Calu3 (cell line): ENCODE measurements around the gene SLC2A1. TPM values are rescaled to one million over a fixed set of nuclear protein-coding genes. Genes with fewer than 3 reads are reported as not detected.

ENCODE experiments used
- BruUV-seq: library from RNA; stranded (reverse); fragments of 400-500 nt; replicated peaks from 2 replicates; lab custom pipeline; 2021; lab: Mats Ljungman, UMichigan
- CTCF ChIA-PET: fragments of 300-600 bp; sonication (Branson Sonifier 250); formaldehyde crosslinking; loops from one replicate; lab custom pipeline; 2022; ENCODE audit warnings: antibody characterized with exemption; lab: Charles Lee
- DNase-seq: peaks from one replicate; pipeline ENCODE4 v3.0.0; 2022
- H3K27ac Mint-ChIP-seq: one replicate; pipeline ENCODE4 v1.8.0; 2022; ENCODE audit warnings: mixed read lengths; ENCODE audit not compliant: unreplicated experiment
- H3K27me3 Mint-ChIP-seq: one replicate; pipeline ENCODE4 v1.8.0; 2022; ENCODE audit warnings: mixed read lengths; ENCODE audit not compliant: unreplicated experiment
- H3K36me3 Mint-ChIP-seq: one replicate; pipeline ENCODE4 v1.8.0; 2022; ENCODE audit warnings: mild to moderate bottlenecking, moderate library complexity, mixed read lengths; ENCODE audit not compliant: insufficient read depth, unreplicated experiment
- H3K4me1 Mint-ChIP-seq: one replicate; pipeline ENCODE4 v1.8.0; 2022; ENCODE audit warnings: mild to moderate bottlenecking, low read depth, mixed read lengths; ENCODE audit not compliant: unreplicated experiment
- H3K4me3 Mint-ChIP-seq: one replicate; pipeline ENCODE4 v1.8.0; 2022; ENCODE audit warnings: mild to moderate bottlenecking, low read depth, moderate library complexity, mixed read lengths; ENCODE audit not compliant: unreplicated experiment
- H3K9me3 Mint-ChIP-seq: one replicate; pipeline ENCODE4 v1.8.0; 2022; ENCODE audit warnings: low read depth, mixed read lengths; ENCODE audit not compliant: unreplicated experiment
- intact Hi-C: fragments of 100-400 bp; cut with micrococcal nuclease; formaldehyde crosslinking; loops from one replicate; pipeline ENCODE4 v1.10.0; 2022; ENCODE audit not compliant: unreplicated experiment
- total RNA-seq: library from RNA; stranded (reverse); gene quantifications from 2 replicates; pipeline ENCODE4 v1.2.3, GENCODE V29; 2022
- TF ChIP-seq, protein P1 (sequence below): fragments of 200-600 bp; IDR thresholded peaks from one replicate; pipeline ENCODE4 v1.8.0; 2022; ENCODE audit warnings: antibody characterized with exemption; ENCODE audit not compliant: unreplicated experiment

The SLC2A1 gene
- total RNA-seq, 1 experiment from 2014 or later = 183 TPM

GRCh38 chr1:42975561-42976225, 17.0 kb upstream of the SLC2A1 start:
- H3K27me3 Mint-ChIP-seq = no peaks in the 10 kb centered on the region
- no peak overlapping the region for H3K27ac Mint-ChIP-seq
- H3K36me3 Mint-ChIP-seq = peaks cover 6% of the 10 kb centered on the region
- H3K4me3 Mint-ChIP-seq = no peak overlapping the region
- no peak for DNase-seq
- intact Hi-C loops = no loop called here
- H3K9me3 Mint-ChIP-seq = no peaks in the 10 kb centered on the region
- CTCF ChIA-PET = interaction anchor here (0.7 to 1.3 kb wide), 2 partner anchors 12 to 23 kb away, joined by 4 to 9 read pairs; no protein-coding TSS in a partner anchor
- TF ChIP-seq, protein P1, sequence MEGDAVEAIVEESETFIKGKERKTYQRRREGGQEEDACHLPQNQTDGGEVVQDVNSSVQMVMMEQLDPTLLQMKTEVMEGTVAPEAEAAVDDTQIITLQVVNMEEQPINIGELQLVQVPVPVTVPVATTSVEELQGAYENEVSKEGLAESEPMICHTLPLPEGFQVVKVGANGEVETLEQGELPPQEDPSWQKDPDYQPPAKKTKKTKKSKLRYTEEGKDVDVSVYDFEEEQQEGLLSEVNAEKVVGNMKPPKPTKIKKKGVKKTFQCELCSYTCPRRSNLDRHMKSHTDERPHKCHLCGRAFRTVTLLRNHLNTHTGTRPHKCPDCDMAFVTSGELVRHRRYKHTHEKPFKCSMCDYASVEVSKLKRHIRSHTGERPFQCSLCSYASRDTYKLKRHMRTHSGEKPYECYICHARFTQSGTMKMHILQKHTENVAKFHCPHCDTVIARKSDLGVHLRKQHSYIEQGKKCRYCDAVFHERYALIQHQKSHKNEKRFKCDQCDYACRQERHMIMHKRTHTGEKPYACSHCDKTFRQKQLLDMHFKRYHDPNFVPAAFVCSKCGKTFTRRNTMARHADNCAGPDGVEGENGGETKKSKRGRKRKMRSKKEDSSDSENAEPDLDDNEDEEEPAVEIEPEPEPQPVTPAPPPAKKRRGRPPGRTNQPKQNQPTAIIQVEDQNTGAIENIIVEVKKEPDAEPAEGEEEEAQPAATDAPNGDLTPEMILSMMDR = no peak
- H3K4me1 Mint-ChIP-seq = peaks cover 41% of the 10 kb centered on the region
- no TSS peak for BruUV-seq

- no peaks in the 10 kb centered on the region for H3K9me3 Mint-ChIP-seq
- H3K27ac Mint-ChIP-seq = no peak overlapping the region
- no TSS peak for BruUV-seq
- TF ChIP-seq, protein P1 = no peak
- H3K27me3 Mint-ChIP-seq = no peaks in the 10 kb centered on the region
- CTCF ChIA-PET = interaction anchor here (1.3 kb wide), 1 partner anchor 23 kb away, joined by 4 read pairs; no protein-coding TSS in a partner anchor
- no peaks in the 10 kb centered on the region for H3K36me3 Mint-ChIP-seq
- H3K4me3 Mint-ChIP-seq = no peak overlapping the region
- peaks cover 33% of the 10 kb centered on the region for H3K4me1 Mint-ChIP-seq
- DNase-seq = no peak
- intact Hi-C loops = no loop called here
Observed at GRCh38 chr1:42974767-42975437, 16.2 kb upstream of the SLC2A1 start.

DNA sequence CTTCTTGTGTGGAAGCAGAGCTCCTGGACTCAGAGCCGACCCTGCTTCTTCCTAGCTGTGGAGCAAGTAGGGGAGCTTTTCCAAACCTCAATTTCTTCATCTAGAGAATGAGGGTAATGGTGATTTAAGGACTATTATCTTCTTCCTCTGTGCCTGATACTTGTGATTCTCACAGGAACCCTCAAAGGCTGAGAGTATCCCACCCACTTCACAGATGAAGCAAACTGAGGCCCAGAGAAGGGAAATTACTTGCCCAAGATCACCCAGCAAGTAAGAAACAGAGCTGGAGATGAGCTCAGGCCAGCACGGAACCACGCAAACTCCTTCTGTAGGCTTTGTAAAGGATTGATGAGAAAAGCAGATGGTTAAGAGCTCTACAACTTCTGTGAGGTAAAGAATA, 15.1 kb upstream of the SLC2A1 start:
- H3K27ac Mint-ChIP-seq = no peak overlapping the region
- CTCF ChIA-PET = no interaction called here
- DNase-seq = no peak
- H3K4me1 Mint-ChIP-seq = peaks cover 25% of the 10 kb centered on the region
- no TSS peak for BruUV-seq
- intact Hi-C loops = no loop called here
- no peaks in the 10 kb centered on the region for H3K9me3 Mint-ChIP-seq
- H3K36me3 Mint-ChIP-seq = no peaks in the 10 kb centered on the region
- no peak overlapping the region for H3K4me3 Mint-ChIP-seq
- TF ChIP-seq, protein P1 = no peak
- no peaks in the 10 kb centered on the region for H3K27me3 Mint-ChIP-seq

- Mint-ChIP-seq H3K27me3 (no peaks in the 10 kb centered on the region), H3K4me3 (no peak overlapping the region), H3K4me1 (peaks cover 30% of the 10 kb centered on the region), H3K27ac (no peak overlapping the region), H3K9me3 (no peaks in the 10 kb centered on the region), H3K36me3 (no peaks in the 10 kb centered on the region)
- intact Hi-C loops = no loop called here
- CTCF ChIA-PET = no interaction called here
- no TSS peak for BruUV-seq
- TF ChIP-seq, protein P1 = no peak
- no peak for DNase-seq
Observed at GRCh38 chr1:42973286-42973685, 14.6 kb upstream of the SLC2A1 start.
